ENCODE results near the gene GNAO1. TPM values are rescaled to one million over a fixed set of nuclear protein-coding genes. Genes with fewer than 3 reads are reported as not detected.

The GNAO1 gene
- total RNA-seq, 1 donor, result not detected

- peaks cover 36% of the 10 kb centered on the region for H3K36me3 ChIP-seq (ENCODE audit: insufficient read depth, low read length)
- H4K20me1 ChIP-seq (ENCODE audit: insufficient read depth, low read length), result no peaks in the 10 kb centered on the region
- H3K4me3 ChIP-seq (ENCODE audit: insufficient read depth, low read length), result no peak overlapping the region
- H3K9me3 ChIP-seq (ENCODE audit: low read depth, low read length), result peaks cover 2% of the 10 kb centered on the region
- H3K4me2 ChIP-seq (ENCODE audit: insufficient read depth, low read length), result no peak overlapping the region
- H3K27ac ChIP-seq (ENCODE audit: low read depth, low read length), result no peak overlapping the region
- peaks cover 5% of the 10 kb centered on the region for H3K4me1 ChIP-seq (ENCODE audit: insufficient read depth, low read length)
- H3K27me3 ChIP-seq (ENCODE audit: insufficient read depth, low read length), result no peaks in the 10 kb centered on the region
- no peak for DNase-seq (ENCODE audit: insufficient read length, low spot score, missing footprints)
- no peak overlapping the region for H2AFZ ChIP-seq (ENCODE audit: low read length)
- no peaks in the 10 kb centered on the region for H3K79me2 ChIP-seq (ENCODE audit: insufficient read depth, low read length)
- TF ChIP-seq CTCF (IDR thresholded peaks at IDR 0.05; ENCODE audit: extremely low read depth, low read depth, low read length), result no peak
These were observed 191.6 kb downstream of the GNAO1 start for GRCh38 chr16:56382901-56383355.

- H3K4me1 ChIP-seq (ENCODE audit: insufficient read depth, low read length), result peaks cover 12% of the 10 kb centered on the region
- no peak overlapping the region for H3K4me2 ChIP-seq (ENCODE audit: insufficient read depth, low read length)
- no peak overlapping the region for H3K27ac ChIP-seq (ENCODE audit: low read depth, low read length)
- H2AFZ ChIP-seq (ENCODE audit: low read length), result no peak overlapping the region
- H3K27me3 ChIP-seq (ENCODE audit: insufficient read depth, low read length), result no peaks in the 10 kb centered on the region
- DNase-seq (ENCODE audit: insufficient read length, low spot score, missing footprints), result no peak
- no peaks in the 10 kb centered on the region for H4K20me1 ChIP-seq (ENCODE audit: insufficient read depth, low read length)
- H3K4me3 ChIP-seq (ENCODE audit: insufficient read depth, low read length), result no peak overlapping the region
- no peak for TF ChIP-seq CTCF (IDR thresholded peaks at IDR 0.05; ENCODE audit: extremely low read depth, low read depth, low read length)
- peaks cover 2% of the 10 kb centered on the region for H3K79me2 ChIP-seq (ENCODE audit: insufficient read depth, low read length)
- peaks cover 2% of the 10 kb centered on the region for H3K9me3 ChIP-seq (ENCODE audit: low read depth, low read length)
- H3K36me3 ChIP-seq (ENCODE audit: insufficient read depth, low read length), result peaks cover 44% of the 10 kb centered on the region
These were observed 192.9 kb downstream of the GNAO1 start for GRCh38 chr16:56384074-56384721.

GRCh38 chr16:56387396-56387795 lies 196.1 kb downstream of the GNAO1 start:
- TF ChIP-seq CTCF (IDR thresholded peaks at IDR 0.05; ENCODE audit: extremely low read depth, low read depth, low read length), result no peak
- no peak for DNase-seq (ENCODE audit: insufficient read length, low spot score, missing footprints)
- Histone ChIP-seq H4K20me1 (ENCODE audit: insufficient read depth, low read length) (peaks cover 3% of the 10 kb centered on the region), H3K36me3 (ENCODE audit: insufficient read depth, low read length) (peaks cover 26% of the 10 kb centered on the region), H3K4me3 (ENCODE audit: insufficient read depth, low read length) (no peak overlapping the region), H2AFZ (ENCODE audit: low read length) (no peak overlapping the region), H3K79me2 (ENCODE audit: insufficient read depth, low read length) (peaks cover 6% of the 10 kb centered on the region), H3K4me2 (ENCODE audit: insufficient read depth, low read length) (no peak overlapping the region), H3K4me1 (ENCODE audit: insufficient read depth, low read length) (peaks cover 23% of the 10 kb centered on the region), H3K27me3 (ENCODE audit: insufficient read depth, low read length) (no peaks in the 10 kb centered on the region), H3K27ac (ENCODE audit: low read depth, low read length) (peak overlapping the region; percentile 15), H3K9me3 (ENCODE audit: low read depth, low read length) (no peaks in the 10 kb centered on the region)

- Histone ChIP-seq H2AFZ (ENCODE audit: low read length) (no peak overlapping the region), H3K4me3 (ENCODE audit: insufficient read depth, low read length) (no peak overlapping the region), H3K4me2 (ENCODE audit: insufficient read depth, low read length) (no peak overlapping the region), H3K9me3 (ENCODE audit: low read depth, low read length) (no peaks in the 10 kb centered on the region), H3K27ac (ENCODE audit: low read depth, low read length) (peak overlapping the region; percentile 15), H3K36me3 (ENCODE audit: insufficient read depth, low read length) (peaks cover 26% of the 10 kb centered on the region), H4K20me1 (ENCODE audit: insufficient read depth, low read length) (peaks cover 3% of the 10 kb centered on the region), H3K79me2 (ENCODE audit: insufficient read depth, low read length) (peaks cover 6% of the 10 kb centered on the region), H3K27me3 (ENCODE audit: insufficient read depth, low read length) (no peaks in the 10 kb centered on the region), H3K4me1 (ENCODE audit: insufficient read depth, low read length) (peaks cover 21% of the 10 kb centered on the region)
- no peak for TF ChIP-seq CTCF (IDR thresholded peaks at IDR 0.05; ENCODE audit: extremely low read depth, low read depth, low read length)
- no peak for DNase-seq (ENCODE audit: insufficient read length, low spot score, missing footprints)
These were observed 196.9 kb downstream of the GNAO1 start for GRCh38 chr16:56388209-56388608.

Measured in osteoblast (primary cell).